AG04449 (cell line): ENCODE results near the gene POU2F3.

Experiments used
- CTCF ChIA-PET: fragments of 350-600 bp; formaldehyde crosslinking; extraction: SDS; loops from one replicate; lab custom pipeline; 2021; ENCODE audit warnings: antibody characterized with exemption; lab: Yijun Ruan, JAX
- POLR2A ChIA-PET: fragments of 400-600, 350-600 bp; formaldehyde crosslinking; extraction: SDS; loops from one replicate; lab custom pipeline; 2020; ENCODE audit warnings: antibody characterized with exemption, inconsistent platforms; lab: Yijun Ruan, JAX
- DNase-seq: peaks from one replicate; pipeline ENCODE4 v3.0.0-alpha.2; 2010; ENCODE audit warnings: low read depth, low spot score
- H3K4me3 ChIP-seq: 2 replicates; pipeline ENCODE4 v1.5.1; 2011; ENCODE audit warnings: low read depth, mild to moderate bottlenecking, control low read depth, low read length
- CTCF ChIP-seq: IDR thresholded peaks from one replicate; pipeline ENCODE4 v1.5.1; 2011; ENCODE audit warnings: mild to moderate bottlenecking, moderate library complexity, low read length, control low read depth, inconsistent platforms; ENCODE audit not compliant: insufficient read depth; ENCODE audit errors: missing control alignments

POU2F3 gene

GRCh38 chr11:120352405-120352804 lies 112.5 kb downstream of the POU2F3 start:
- POLR2A ChIA-PET, result no interaction called here
- no peak for TF ChIP-seq CTCF
- no peak for DNase-seq
- CTCF ChIA-PET, result no interaction called here
- H3K4me3 ChIP-seq, result no peak overlapping the region

- H3K4me3 ChIP-seq, result no peak overlapping the region
- POLR2A ChIA-PET, result interaction anchor here (0.6 kb wide), 1 partner anchor 457 kb away, joined by 3 read pairs; no protein-coding TSS in a partner anchor
- no peak for DNase-seq
- CTCF ChIA-PET, result interaction anchor here (1.3 to 1.5 kb wide), 2 partner anchors 19 kb away, joined by 3 to 4 read pairs; no protein-coding TSS in a partner anchor
- TF ChIP-seq CTCF, result no peak
These were observed 114.1 kb downstream of the POU2F3 start for GRCh38 chr11:120354068-120354467.

GRCh38 chr11:120354779-120355178 lies 114.8 kb downstream of the POU2F3 start:
- DNase-seq, result no peak
- no peak for TF ChIP-seq CTCF
- ChIA-PET POLR2A (interaction anchor here (0.6 kb wide), 1 partner anchor 456 kb away, joined by 3 read pairs; no protein-coding TSS in a partner anchor), CTCF (interaction anchor here (1.3 to 1.5 kb wide), 2 partner anchors 18 to 20 kb away, joined by 3 to 4 read pairs; no protein-coding TSS in a partner anchor)
- H3K4me3 ChIP-seq, result no peak overlapping the region

- no peak overlapping the region for H3K4me3 ChIP-seq
- POLR2A ChIA-PET, result no interaction called here
- CTCF ChIA-PET, result interaction anchor here (0.6 kb wide), 1 partner anchor 85 kb away, joined by 3 read pairs; no protein-coding TSS in a partner anchor
- DNase-seq, result no peak
- TF ChIP-seq CTCF, result no peak
These were observed 117.7 kb downstream of the POU2F3 start for GRCh38 chr11:120357620-120358019.

- CTCF ChIA-PET, result no interaction called here
- POLR2A ChIA-PET, result no interaction called here
- no peak for DNase-seq
- no peak overlapping the region for H3K4me3 ChIP-seq
- TF ChIP-seq CTCF, result no peak
These were observed 118.8 kb downstream of the POU2F3 start for GRCh38 chr11:120358729-120359128.

- POLR2A ChIA-PET, result interaction anchor here (0.8 kb wide), 1 partner anchor 28 kb away, joined by 3 read pairs; no protein-coding TSS in a partner anchor
- no peak overlapping the region for H3K4me3 ChIP-seq
- TF ChIP-seq CTCF, result no peak
- DNase-seq, result no peak
- CTCF ChIA-PET, result interaction anchor here (1.3 kb wide), 1 partner anchor 28 kb away, joined by 3 read pairs; no protein-coding TSS in a partner anchor
These were observed 123.5 kb downstream of the POU2F3 start for GRCh38 chr11:120363436-120363835.
